HG02610 (cell line): Measurements from ENCODE around the gene OR6K2.

Source experiments
- ATAC-seq: cut with Tn5 transposase; IDR thresholded peaks from one replicate; pipeline ENCODE4 v1.9.1; 2021; ENCODE audit warnings: mild to moderate bottlenecking, moderate library complexity; ENCODE audit not compliant: unreplicated experiment

Gene OR6K2

DNA sequence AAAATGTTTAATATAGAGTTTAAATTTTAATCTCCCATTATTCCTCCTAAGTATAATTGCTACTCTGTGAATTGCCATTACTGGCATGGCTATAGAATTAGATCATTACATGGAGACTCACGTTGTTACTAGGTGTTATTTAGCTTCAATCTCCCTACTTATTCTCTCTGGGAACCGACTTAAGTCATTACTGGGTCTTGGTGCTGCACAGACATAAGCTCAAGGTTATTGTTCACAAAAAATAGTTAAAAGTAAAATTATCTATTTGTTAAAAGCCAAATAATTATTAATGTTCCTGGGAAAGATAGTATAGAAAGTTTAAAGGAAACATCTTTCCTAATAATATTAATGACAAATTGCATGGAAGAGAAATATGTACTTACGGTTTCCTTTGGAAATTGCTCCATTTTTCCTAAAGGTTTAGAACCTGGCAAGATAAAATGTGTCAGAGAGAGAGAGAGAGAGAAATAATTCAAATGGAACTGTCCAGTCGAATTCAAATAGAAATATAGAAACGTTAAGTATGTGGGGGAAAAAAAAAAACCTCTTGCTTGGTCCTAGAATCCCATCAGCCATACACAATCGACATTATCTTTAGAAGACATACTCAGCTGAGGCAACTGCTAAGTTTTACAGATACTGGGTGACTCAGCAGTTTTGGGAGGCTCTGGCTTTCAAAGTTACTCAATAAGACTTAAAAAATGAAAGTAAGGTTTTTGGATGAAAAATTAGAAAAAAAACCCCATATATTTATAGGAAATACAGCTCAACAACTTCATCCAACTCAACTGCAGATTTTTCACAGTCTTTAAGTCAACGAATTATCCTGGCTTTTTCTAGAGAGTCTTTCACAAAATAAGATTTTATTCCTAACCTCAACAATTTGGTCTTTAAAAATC, 14.1 kb downstream of the OR6K2 start, which contains the start of gene SPTA1:
Gene SPTA1 (minus strand): TSS at position 605 of the 899 bp plus-strand sequence. CDS start 198 bp downstream, at position 407.
- ATAC-seq: no peak

GRCh38 chr1:158685085-158685484, 15.4 kb downstream of the OR6K2 start:
- ATAC-seq: no peak

DNA sequence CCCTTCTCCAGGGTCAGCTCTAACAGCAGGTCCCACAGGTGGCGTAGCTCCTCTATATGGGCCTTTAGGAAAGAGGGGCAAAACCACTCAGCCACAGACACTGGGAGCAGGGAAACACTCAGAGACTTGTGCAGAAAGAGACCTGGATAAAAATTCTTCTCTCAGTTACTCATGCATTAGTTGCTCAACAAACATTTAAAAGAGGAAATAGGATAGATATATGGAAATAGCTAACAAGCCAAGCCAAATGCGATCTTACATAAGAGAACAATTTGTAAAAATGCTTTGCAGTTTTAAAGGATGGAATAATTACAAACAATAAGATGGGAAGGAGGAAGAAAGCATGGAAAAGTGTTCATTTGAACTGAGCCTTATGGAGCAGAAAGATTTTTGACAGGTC, 18.8 kb downstream of the OR6K2 start:
- no peak for ATAC-seq

DNA sequence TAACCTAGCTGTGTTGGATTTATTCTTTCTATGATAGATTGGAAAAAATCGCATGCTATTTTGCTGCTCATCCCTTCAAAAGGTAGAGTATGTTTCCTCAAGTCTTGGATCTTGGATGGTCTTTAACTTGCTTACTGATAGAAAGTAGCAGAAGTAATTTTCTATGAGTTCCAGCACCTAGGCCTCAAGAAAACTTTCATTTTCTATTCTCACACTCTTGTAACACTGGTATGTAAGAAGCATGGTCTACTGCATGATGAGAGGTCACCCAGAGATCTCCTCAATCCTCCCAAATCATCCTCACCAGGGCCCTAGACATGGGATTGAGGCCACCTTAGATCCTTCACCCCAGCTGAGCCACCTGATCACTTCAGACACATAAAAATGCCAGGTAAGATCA, 21.2 kb downstream of the OR6K2 start:
- ATAC-seq: no peak

DNA sequence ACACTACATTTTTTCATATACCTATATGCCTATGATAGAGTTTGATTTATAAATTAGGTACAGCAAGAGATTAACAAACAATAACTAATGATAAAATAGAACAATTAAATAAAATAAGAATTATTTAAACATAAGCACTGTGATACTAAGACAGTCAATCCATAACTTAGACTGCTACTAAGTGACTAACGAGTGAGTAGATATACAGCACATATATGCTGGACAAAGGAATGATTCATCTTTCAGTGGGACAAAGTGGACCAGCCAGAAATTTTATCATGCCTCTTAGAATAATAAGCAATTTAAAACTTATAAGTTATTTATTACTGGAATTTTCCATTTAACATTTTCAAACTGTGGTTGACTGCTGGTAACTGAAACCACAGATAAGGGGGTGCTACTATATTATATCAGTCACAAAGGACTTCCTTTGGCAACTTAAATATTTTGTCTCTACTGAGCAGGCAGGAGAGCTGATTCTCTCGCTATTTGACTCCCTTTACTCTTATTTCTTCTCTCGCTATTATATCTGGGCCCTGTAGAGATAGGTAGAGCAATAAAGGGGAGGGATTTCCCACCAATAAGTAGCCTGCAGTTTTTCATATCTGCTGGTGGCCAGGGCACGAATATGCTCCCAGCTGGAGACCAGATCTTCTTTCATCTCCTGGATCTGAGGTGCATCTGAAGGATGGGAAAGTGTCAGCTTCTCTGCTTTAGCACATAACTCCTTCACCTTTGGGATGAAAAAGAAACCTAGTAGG, 24.7 kb downstream of the OR6K2 start:
- no peak for ATAC-seq

DNA sequence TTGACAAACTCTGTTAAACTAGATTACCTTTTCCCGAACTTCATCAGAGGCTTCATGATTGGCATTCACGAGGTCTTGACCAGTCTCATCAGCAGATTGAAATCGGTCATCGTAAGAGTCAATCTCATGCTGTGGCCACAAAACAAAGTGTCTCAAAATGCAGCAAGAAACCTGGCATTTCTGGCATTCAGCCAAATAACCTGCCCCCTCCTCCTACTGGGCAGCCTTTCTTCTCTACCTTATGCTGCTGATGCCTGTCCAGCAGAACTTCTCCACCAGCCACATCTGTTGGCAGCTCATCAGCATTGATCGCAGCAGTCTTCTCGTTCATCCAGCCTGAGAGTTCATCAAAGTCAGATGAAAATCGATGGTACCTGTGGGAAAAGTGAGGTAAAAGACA, 26.1 kb downstream of the OR6K2 start:
- no peak for ATAC-seq

DNA sequence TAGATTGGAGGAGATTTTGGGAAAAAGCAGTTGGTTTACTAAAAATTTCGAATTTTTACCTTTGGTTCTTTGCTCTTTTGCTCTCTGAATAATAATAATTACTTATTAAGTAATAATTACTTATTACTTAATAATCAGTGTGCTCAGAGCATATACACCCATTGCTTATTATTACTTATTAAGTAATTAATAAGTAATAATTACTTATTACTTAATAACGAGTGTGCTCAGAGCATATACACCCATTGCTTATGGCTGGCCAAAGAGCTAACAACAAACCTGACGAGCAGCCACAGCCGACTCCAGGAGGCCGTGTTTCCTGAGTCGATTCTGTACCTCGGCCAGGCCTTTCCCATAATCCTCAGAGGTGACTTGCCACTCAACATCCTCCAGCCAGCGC, 34.4 kb downstream of the OR6K2 start:
- ATAC-seq: no peak

DNA sequence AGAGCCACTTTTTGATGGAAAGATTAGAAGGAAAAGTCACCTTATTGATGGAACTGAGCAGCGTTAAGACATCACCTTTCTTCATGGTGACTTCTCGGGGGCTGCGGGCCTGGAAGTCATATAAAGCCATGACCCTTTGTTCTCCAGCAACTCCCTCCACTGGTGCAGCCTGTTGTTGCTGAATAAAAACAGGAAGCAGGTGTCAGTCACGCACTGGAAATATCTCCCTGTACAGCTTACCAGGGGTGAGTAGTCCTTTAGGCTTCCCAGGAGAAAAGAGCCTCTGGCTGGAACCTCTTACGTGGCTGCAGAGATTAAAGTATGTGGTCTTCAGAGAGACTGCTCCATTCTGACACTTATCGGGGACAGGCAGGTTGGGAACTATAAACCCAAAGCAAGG, 45.9 kb downstream of the OR6K2 start:
- ATAC-seq: no peak

DNA sequence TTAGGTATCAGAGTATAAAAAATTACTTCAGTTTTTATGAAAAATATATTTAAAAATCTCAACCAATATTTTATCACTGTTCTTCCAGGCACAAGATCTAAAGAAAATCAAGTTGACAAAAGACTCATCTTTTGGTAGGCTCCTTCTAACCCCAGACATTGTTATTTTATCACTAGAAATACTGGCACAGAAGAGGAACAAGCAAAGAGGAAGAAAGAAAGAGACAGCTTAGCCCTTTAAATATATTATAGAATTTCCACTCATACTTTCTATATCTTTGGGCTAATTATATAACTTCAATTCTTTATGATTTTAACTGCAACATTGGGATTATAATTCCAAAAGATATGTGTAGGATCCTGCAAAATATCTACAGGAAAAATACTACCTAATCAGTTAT, 46.4 kb downstream of the OR6K2 start:
- no peak for ATAC-seq

DNA sequence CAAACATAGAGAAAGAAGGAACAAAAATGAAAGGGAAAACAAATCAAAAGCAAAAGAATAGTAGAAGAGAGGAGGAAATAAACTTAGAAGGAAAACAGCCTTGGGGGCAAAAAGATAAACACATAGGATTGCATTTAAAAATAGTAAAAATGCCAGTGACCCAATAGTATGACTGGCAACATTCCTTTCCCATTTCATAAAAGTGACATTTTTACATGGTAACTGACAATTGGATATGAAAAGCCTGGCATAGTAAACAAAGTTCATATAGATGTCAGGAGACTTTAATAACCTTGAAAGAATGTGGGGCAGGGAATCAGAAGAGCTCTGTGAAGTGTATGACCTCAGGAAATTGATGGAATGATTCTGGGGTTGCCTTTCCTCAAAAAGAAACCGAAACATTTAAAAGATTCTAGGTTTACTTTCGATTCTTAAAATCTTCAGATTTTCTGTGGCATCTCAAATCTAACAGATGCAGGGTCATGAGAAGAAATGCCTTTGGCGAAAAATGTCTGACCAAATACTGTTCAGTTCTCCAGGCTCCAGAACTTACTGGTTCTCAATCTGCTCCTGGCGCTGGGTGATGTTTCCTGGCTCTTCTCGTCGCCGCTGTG, 47.6 kb downstream of the OR6K2 start:
- ATAC-seq: no peak
